Raji (cell line): ENCODE data around the gene SLC22A23.

Experiments
- POLR2A ChIP-seq: IDR thresholded peaks from 2 replicates; pipeline ENCODE4 v1.6.1; 2011; ENCODE audit warnings: low read depth, low read length, control low read depth; ENCODE audit not compliant: insufficient read depth

SLC22A23 gene

DNA sequence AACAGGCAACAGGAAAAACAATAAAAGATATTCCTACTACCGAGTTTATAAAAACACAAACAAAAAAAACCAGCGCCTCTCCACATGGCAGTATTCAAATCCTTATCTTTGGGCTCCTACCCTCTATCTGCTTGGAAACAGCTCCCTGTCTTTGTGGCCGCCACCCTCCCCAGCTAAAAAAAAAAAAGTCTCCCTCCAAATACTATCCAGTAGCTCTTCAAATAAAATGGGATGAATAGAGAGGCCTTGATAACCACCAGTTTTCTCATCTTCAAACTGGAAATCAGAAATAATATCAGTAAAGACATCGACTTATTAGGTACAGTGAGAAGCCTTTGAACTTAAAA, 101.9 kb downstream of the SLC22A23 start:
- TF ChIP-seq POLR2A = no peak

DNA sequence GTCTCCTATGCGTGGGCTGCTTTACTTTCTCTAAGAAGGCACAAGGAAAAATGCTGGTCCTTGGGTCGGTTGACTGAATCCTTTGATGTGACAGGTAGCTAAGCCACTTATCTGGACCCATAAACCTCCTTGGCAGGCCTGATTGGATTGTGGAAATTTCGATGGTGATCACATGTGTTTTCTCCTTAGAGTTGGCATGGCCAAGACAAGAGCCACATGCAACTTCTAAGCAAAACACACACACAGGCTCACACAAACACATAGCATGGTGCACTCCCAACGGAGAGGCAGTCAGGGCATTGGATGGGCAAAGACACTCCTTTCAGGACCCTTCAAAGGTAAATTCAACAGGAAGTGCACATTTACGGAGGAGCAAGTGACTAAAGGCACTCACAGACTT, 102.9 kb downstream of the SLC22A23 start:
- no peak for TF ChIP-seq POLR2A

DNA sequence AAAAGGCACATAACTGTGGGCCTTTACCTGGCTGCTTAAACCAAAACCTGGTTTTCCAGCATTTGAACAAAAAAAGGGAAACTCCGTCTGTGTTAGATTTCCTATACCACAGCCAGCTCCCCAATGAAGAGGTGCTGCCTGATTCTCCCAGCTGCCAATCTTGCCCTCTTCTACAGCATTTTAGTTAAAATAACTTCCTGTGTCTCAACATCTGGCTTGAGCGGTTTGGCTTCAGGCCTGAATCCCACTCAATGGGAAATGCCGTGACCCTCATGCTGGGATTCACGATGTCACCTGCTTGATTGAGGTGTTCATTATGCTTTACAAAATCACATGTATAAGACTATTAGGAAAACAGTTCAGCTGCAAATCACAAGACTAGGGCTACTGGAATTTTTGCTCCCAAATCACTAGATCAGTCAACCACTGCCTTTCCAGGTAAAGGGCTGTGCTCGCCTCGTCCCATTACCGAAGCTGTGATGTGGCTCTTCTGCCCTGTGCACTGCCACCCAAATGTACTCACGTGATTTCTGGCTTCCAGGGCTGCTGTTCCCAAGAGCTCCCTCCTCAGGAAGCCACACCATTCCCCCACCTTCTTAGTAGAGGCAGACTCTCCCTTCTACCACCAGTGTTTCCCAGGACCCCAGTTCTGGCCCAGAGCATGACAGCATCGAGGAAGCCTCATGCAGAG, 103.5 kb downstream of the SLC22A23 start:
- TF ChIP-seq POLR2A = no peak

DNA sequence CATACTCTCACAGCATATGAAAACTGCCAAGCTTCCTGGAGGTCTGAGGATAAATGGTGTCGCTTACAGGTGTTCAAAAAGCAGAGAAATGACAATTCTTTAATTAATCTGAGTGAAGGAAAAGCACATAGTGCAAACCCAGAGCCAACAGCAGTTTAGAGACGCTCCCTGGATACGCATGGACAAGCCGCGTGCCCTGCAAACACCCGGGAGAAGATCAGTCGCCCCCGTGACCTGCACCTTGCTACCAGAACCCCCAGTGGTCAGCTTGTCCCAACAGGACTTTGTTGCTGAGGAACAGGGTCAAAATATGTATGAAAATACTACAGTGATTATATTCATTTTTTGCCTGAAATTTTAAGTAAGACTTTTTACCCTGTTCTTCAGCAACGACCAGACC, 104.2 kb downstream of the SLC22A23 start:
- TF ChIP-seq POLR2A = no peak

DNA sequence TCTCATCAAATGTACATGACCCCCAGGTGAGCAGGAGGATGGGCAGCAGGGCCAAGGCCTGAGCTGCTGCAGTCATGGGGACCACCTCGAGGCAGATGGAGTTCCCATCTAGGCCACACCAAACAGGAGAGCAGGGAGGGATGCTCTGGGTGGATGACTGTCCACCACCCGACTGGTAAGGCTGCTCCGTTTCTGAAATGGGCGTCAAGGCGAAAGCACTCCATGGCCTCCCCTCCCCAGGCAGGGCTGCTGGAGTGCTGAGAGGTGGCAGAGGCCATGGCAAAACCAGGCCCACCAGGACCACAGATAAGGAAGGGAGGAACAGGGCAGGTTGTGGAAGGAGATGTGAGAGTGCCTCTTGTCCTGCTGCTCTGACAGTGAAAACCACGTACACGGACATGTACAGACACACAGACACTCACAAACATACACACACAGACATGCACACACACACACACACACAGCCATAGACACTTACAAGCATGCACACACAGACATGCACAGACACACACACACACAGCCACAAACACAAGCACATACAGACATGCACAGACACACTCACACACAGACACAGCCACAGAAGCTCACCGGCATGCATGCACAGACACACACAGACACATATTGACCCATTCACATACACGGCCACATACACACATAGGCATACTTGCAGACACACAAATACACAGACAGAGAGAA, 104.9 kb downstream of the SLC22A23 start:
- TF ChIP-seq POLR2A = no peak

DNA sequence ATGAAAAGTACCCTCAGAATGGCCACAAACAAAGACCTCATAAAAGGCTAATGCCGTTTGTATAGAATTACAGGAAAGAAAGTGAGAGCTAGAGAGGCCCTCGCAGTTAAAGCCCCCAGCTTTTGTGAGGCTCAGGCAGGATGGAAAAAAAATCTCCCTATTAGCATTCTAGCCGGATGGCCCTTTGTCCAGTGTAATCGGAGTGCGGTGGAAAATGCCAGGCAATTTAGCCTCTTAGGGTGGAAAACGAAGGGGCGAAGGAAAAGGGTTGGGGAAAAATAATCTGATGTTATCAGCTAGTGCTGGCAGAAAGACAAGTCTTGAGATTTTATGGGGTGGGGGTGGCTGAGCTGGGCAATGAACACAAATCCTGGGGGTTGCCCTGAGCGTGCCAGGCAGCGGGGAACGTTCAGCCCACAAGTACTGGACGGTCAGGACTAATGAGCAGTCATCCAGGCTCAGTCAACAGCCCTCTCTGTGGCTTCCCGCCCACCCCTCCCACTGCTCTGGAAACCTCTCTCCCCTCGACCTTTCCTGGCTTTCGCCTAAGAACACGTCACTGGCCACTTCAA, 105.7 kb downstream of the SLC22A23 start:
- TF ChIP-seq POLR2A = no peak

DNA sequence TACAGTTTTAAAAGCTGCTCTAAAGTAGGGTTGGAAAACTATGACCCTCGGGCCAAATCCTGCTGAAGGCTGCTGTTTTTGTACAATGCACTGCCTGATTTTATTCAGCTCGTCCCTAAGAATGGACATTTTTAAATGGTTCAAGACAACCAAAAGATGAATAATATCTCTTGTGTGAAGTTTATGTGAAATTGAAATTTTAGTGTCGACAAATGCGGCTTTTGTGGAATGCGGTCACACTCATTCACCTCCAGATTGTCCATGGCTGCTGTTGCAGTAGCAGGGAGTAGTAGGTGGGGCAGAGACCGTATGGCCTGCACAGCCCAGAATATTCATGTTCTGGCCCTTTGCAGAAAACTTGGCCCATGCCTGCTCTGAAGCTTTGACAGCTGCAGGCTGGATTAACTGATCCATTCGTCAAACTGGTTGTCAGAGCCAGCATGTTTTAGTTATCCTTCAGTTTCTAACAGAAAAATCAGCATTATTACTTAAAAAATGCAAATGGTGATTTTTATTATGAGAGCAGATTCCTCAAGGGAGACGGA, 106.5 kb downstream of the SLC22A23 start:
- TF ChIP-seq POLR2A = no peak

DNA sequence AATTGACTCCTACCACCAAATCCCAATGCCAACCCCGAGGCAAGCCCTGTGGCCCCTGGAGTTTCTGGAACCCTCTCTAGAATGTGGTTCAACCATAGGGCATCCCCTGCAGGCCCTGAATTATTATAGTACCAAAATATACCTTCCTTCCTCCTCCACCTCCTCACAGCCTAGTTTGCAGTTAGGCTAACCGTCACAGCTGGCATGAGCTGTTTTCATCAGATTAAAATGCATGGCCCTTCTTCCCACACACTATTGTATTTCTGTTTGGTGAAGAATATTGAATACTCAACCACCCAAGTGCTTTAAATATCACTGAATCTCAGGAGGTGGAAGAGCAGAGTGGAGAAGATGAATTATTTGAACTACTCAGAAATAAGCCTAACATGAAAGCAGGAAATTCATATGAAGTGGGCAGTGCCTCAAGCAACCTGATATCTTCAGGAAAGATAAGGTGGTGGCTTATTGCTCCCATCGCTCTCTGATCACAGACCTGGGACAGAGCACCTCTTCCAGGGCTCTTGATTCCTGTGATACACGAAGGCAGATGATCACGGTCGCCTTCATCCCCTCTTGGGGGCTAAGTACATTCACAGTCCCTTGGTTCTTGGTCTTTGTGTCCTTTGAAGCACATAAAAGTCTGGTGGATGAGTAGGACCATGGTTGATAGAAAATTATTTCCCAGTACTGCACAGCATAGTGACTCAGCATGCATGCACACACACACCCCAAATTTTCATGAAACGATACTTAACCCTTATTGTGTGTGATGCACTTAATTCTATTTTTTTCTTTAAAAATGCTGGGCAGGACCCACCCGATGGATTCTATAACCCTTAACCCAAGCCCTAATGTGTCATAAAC, 107.2 kb downstream of the SLC22A23 start:
- no peak for TF ChIP-seq POLR2A

DNA sequence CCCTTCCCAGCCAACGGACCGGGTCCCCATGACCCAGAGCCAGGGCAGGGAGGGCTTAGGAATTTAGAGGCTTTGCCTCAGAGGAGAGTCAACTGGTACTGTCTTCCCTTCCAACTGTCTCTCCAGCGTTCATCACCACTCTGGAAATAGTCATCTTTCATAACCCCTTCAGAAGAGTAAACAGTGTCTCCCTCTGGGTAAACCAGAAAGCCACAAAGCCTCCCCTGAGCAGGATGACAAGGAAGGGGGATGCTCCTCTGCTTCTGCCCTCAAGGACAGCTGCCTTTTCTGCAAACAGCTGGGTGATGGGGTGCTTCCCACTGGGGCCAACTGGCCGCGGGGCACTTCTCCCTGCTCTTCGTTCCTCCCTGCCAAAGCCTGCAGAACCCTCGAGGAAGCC, 108.0 kb downstream of the SLC22A23 start:
- TF ChIP-seq POLR2A = no peak

DNA sequence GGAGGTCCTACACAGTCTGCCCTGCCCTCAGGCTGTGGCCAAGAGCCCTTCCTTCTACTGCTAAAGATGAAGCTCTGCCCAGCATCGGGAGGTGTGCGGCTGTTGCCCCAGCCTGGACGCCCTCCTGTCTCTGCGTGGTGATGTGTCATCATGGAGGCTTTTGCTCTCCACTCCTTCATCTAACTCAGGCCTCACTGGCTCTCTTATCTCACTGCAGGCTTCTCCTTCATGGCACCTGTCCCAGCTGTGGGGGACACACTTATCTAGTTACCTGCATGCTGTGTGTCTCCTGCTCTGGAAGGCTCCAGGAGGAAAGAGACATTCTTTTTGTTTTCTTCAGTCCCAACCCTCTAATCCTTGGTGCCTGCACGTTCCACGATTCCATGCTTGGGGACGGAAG, 109.0 kb downstream of the SLC22A23 start:
- TF ChIP-seq POLR2A = no peak

DNA sequence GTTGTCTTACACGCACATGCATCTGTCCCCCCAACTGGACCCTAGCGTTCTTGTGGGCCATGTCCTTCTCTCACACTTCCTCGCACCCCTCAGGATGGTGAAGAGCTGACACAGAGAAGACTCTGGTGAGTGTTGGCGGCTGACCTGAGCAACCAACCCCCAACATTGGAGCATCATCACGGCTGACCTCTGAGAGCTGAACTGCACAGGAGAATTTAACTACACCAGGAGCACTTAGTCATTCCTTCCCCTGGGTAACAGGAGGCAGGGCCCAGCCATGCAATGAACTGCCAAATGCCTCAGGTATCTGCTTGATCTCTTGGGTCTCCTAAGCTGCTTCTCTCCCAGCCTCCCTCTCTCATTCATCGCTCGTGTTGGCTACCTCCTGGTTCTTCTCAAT, 109.6 kb downstream of the SLC22A23 start:
- TF ChIP-seq POLR2A = no peak

DNA sequence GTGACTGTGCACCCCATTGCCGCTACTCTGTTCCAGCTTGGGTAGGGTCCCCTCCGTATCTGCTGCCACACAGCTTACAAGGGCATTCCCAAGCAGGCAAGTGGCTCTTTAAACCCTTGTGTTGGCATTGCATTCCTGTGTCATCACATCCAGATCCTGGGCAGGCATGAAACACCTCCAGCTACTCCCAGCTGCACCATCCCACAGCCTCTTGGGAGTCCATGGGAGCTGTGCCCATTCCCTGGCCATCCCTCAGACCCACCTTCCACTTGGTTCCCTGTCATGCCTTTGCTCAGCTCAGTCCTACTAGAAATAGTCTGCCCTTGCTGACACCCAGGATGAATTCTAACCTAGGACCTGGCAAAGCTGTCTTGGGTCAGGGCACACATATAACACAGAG, 110.4 kb downstream of the SLC22A23 start:
- no peak for TF ChIP-seq POLR2A

DNA sequence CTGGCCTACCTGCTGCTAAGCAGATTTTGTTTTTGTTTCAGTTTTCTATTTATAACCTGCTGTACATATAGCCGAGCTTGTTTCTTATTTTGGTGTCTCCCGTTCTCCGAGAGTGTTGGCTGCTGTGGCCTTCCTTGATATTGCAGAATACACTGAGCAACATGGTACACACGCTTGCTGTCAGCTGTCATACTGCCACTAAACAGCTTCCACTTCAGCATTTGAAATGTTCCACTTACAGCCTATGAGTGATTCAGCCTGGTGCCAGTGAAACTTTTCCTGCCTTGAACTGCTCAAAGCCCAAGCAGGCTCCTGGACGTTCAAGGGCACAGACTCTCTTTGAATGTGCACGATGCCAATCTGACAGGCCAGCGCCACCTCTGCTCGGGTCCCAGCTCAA, 111.0 kb downstream of the SLC22A23 start:
- no peak for TF ChIP-seq POLR2A

DNA sequence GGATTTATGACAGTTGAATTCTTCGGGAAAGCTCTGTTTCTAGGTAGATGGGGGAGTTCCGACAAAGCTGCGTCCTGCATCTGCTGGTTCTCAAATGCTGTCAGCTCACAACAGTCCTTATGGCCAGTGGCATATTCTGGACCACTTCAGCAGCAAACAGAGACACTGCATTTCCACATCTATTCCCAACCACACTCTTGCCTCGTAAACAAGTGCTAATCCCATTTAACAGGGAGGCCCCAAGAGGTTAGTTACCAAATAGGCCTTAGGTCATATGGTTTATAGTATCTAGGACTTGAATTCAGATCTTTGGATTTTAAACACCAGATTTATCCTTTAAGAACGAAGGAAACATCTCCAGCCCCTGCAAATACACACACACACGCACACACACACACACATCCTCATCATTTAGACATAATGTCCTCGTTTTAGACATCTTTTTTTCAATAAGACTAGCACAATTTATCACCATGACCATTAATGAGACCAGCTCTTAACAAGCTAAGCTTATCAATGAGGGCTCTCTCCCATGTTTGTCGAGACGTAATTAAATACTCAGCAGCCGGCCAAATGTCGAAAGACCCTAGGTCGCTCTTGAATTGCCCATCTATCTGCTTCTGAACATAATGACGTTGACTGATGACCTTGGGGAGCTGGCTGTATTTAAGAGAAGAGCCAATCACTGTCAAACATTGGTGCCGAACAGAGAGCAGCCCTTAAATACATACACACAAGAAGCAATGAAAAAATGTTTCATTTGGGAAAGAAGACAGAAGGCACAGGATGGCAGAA, 113.6 kb downstream of the SLC22A23 start:
- TF ChIP-seq POLR2A = no peak

DNA sequence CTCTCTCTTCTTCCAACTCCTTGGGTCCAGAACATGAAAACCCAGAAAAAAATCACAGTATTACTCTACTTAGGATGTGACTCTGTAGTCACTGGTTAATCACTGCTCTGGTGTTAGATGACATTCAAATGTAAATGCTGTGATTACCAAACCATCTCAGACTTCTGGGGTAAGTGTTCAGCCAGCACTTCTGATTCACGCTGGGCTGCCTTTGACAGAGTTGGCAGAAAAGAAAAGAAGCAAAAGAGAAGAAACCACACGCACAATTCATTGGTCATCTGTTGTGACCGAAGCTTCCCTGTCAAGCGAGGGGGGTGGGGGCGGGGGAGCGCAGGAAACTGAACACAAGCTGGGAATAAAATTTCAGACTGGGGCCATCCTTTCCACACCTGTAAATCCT, 115.4 kb downstream of the SLC22A23 start:
- no peak for TF ChIP-seq POLR2A
